Astrocyte (in vitro differentiated cells and primary cell): Measurements from ENCODE around the gene YJEFN3. TPM values are rescaled to one million over a fixed set of nuclear protein-coding genes. Genes with fewer than 3 reads are reported as not detected.

Experiments
- DNase-seq: peaks from one replicate; pipeline ENCODE4 v3.0.0-alpha.2; 2010; ENCODE audit warnings: low read depth
- FAIRE-seq: peaks from 2 replicates; lab custom pipeline; 2011; peaks lifted over from hg19 to GRCh38; lab: Jason Lieb, UNC
- H2AFZ ChIP-seq: 2 replicates; pipeline ENCODE4 v1.6.0; 2012; ENCODE audit warnings: low read depth, low read length, inconsistent platforms
- H3K27ac ChIP-seq: 2 replicates; pipeline ENCODE4 v1.5.1; 2011; ENCODE audit warnings: low read depth, low read length, inconsistent platforms
- H3K27me3 ChIP-seq: 2 replicates; pipeline ENCODE4 v1.6.0; 2011; ENCODE audit warnings: low read length, inconsistent platforms; ENCODE audit not compliant: insufficient read depth
- H3K36me3 ChIP-seq: 2 replicates; pipeline ENCODE4 v1.5.1; 2011; ENCODE audit warnings: low read length, inconsistent platforms; ENCODE audit not compliant: insufficient read depth
- H3K4me1 ChIP-seq: 2 replicates; pipeline ENCODE4 v1.5.1; 2011; ENCODE audit warnings: low read length, inconsistent platforms; ENCODE audit not compliant: insufficient read depth
- H3K4me2 ChIP-seq: 2 replicates; pipeline ENCODE4 v1.6.0; 2012; ENCODE audit warnings: low read length, inconsistent platforms
- H3K4me3 ChIP-seq: 2 replicates; pipeline ENCODE4 v1.5.1; 2011; ENCODE audit warnings: low read depth, mild to moderate bottlenecking, low read length, inconsistent platforms; ENCODE audit not compliant: insufficient read depth
- H3K79me2 ChIP-seq: 2 replicates; pipeline ENCODE4 v1.6.0; 2012; ENCODE audit warnings: mild to moderate bottlenecking, low read length, inconsistent platforms; ENCODE audit not compliant: insufficient read depth
- H3K9ac ChIP-seq: 2 replicates; pipeline ENCODE4 v1.6.0; 2012; ENCODE audit warnings: mild to moderate bottlenecking, low read length, inconsistent platforms
- H3K9me3 ChIP-seq: 2 replicates; pipeline ENCODE4 v1.5.1; 2012; ENCODE audit warnings: low read depth, mild to moderate bottlenecking, low read length, inconsistent platforms; ENCODE audit not compliant: insufficient read depth
- H4K20me1 ChIP-seq: 2 replicates; pipeline ENCODE4 v1.6.0; 2012; ENCODE audit warnings: low read length, inconsistent platforms; ENCODE audit not compliant: insufficient read depth
- H3K27ac Mint-ChIP-seq: one replicate; pipeline ENCODE4 v1.8.0; 2021; ENCODE audit warnings: mild to moderate bottlenecking, mixed read lengths; ENCODE audit not compliant: unreplicated experiment
- H3K27me3 Mint-ChIP-seq: one replicate; pipeline ENCODE4 v1.8.0; 2021; ENCODE audit warnings: low read depth, mixed read lengths; ENCODE audit not compliant: unreplicated experiment
- H3K36me3 Mint-ChIP-seq: one replicate; pipeline ENCODE4 v1.8.0; 2021; ENCODE audit warnings: low read depth, mixed read lengths; ENCODE audit not compliant: unreplicated experiment
- H3K4me1 Mint-ChIP-seq: one replicate; pipeline ENCODE4 v1.8.0; 2021; ENCODE audit warnings: low read depth, mixed read lengths; ENCODE audit not compliant: unreplicated experiment
- H3K4me3 Mint-ChIP-seq: one replicate; pipeline ENCODE4 v1.8.0; 2021; ENCODE audit warnings: mild to moderate bottlenecking, moderate library complexity, mixed read lengths; ENCODE audit not compliant: unreplicated experiment
- H3K9me3 Mint-ChIP-seq: one replicate; pipeline ENCODE4 v1.8.0; 2021; ENCODE audit warnings: mild to moderate bottlenecking, mixed read lengths; ENCODE audit not compliant: unreplicated experiment
- EZH2 ChIP-seq: IDR thresholded peaks from 2 replicates; pipeline ENCODE4 v1.6.1; 2012; ENCODE audit warnings: mild to moderate bottlenecking, low read length, inconsistent platforms; ENCODE audit not compliant: insufficient read depth
- total RNA-seq: library from RNA; stranded (reverse); gene quantifications from 2 replicates; pipeline ENCODE4 v1.2.1, GENCODE V29; 2021
- TF ChIP-seq, protein P1 (sequence below): IDR thresholded peaks from 2 replicates; pipeline ENCODE4 v1.5.1; 2011; ENCODE audit warnings: low read depth, mild to moderate bottlenecking, inconsistent platforms, low read length, moderate library complexity; ENCODE audit not compliant: insufficient read depth

The YJEFN3 gene
- total RNA-seq, 1 donor from 2014 or later = 9.8 TPM

GRCh38 chr19:19532806-19533701 is 4.3 kb downstream of the YJEFN3 start:
- no peaks in the 10 kb centered on the region for H3K9me3 ChIP-seq
- no peak for FAIRE-seq
- H2AFZ ChIP-seq = no peak overlapping the region
- no peak overlapping the region for H3K9ac ChIP-seq
- Mint-ChIP-seq H3K36me3 (peaks cover 10% of the 10 kb centered on the region), H3K4me3 (no peak overlapping the region), H3K27me3 (peaks cover 5% of the 10 kb centered on the region), H3K27ac (no peak overlapping the region), H3K4me1 (peaks cover 24% of the 10 kb centered on the region), H3K9me3 (no peaks in the 10 kb centered on the region)
- DNase-seq = no peak
- no peaks in the 10 kb centered on the region for H3K4me1 ChIP-seq
- H3K27me3 ChIP-seq = peaks cover 4% of the 10 kb centered on the region
- H3K4me3 ChIP-seq = no peak overlapping the region
- H3K4me2 ChIP-seq = no peak overlapping the region
- no peaks in the 10 kb centered on the region for H3K79me2 ChIP-seq
- no peak overlapping the region for H3K27ac ChIP-seq
- peaks cover 34% of the 10 kb centered on the region for H4K20me1 ChIP-seq
- TF ChIP-seq, protein P1, sequence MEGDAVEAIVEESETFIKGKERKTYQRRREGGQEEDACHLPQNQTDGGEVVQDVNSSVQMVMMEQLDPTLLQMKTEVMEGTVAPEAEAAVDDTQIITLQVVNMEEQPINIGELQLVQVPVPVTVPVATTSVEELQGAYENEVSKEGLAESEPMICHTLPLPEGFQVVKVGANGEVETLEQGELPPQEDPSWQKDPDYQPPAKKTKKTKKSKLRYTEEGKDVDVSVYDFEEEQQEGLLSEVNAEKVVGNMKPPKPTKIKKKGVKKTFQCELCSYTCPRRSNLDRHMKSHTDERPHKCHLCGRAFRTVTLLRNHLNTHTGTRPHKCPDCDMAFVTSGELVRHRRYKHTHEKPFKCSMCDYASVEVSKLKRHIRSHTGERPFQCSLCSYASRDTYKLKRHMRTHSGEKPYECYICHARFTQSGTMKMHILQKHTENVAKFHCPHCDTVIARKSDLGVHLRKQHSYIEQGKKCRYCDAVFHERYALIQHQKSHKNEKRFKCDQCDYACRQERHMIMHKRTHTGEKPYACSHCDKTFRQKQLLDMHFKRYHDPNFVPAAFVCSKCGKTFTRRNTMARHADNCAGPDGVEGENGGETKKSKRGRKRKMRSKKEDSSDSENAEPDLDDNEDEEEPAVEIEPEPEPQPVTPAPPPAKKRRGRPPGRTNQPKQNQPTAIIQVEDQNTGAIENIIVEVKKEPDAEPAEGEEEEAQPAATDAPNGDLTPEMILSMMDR = no peak
- TF ChIP-seq EZH2 = no peak
- H3K36me3 ChIP-seq = no peaks in the 10 kb centered on the region

DNA sequence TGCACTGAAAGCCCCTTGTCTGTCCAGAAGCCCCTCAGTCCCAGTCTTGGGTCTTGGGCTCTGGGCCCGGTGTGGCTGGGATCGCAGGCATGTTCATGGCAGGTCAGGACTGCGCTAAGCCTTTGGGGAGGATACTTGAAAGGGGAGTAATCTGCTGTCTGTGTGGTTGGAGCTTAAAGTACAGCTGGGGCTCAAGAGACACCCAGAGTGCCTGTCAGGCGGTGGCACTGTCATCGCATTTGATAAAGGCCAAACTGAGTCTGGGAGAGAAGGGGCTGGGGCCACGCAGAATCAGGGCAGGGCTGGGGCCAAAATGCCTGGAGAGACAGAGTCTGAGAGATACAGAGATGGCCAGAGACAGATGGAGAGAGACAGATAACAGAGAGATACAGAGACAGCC is 5.1 kb downstream of the YJEFN3 start:
- Histone ChIP-seq H3K36me3 (no peaks in the 10 kb centered on the region), H3K4me2 (no peak overlapping the region), H3K79me2 (no peaks in the 10 kb centered on the region), H3K9me3 (no peaks in the 10 kb centered on the region), H4K20me1 (peaks cover 29% of the 10 kb centered on the region), H3K27ac (no peak overlapping the region), H3K9ac (no peak overlapping the region), H3K27me3 (peaks cover 12% of the 10 kb centered on the region), H3K4me3 (no peak overlapping the region), H2AFZ (no peak overlapping the region), H3K4me1 (no peaks in the 10 kb centered on the region)
- no peak overlapping the region for H3K27ac Mint-ChIP-seq
- DNase-seq = no peak
- TF ChIP-seq, protein P1 = no peak
- no peak for TF ChIP-seq EZH2
- peaks cover 10% of the 10 kb centered on the region for H3K36me3 Mint-ChIP-seq
- H3K27me3 Mint-ChIP-seq = peaks cover 9% of the 10 kb centered on the region
- no peak for FAIRE-seq
- peaks cover 28% of the 10 kb centered on the region for H3K4me1 Mint-ChIP-seq
- H3K4me3 Mint-ChIP-seq = peak overlapping the region; percentile 61
- peaks cover 2% of the 10 kb centered on the region for H3K9me3 Mint-ChIP-seq
